Activated T-cell treated with anti-CD3 and anti-CD28 coated beads for 1 hour (primary cell): Measurements from ENCODE around the gene MOCOS.

Experiments used
- DNase-seq: peaks from one replicate; pipeline ENCODE4 v3.0.0-alpha.2; 2020; ENCODE audit warnings: low read depth

MOCOS gene

GRCh38 chr18:36177913-36178312, 9.4 kb upstream of the MOCOS start:
- DNase-seq = no peak

- no peak for DNase-seq
These were observed 7.5 kb upstream of the MOCOS start for GRCh38 chr18:36179562-36180355.

- DNase-seq = no peak
These were observed 5.9 kb upstream of the MOCOS start for GRCh38 chr18:36181441-36181840.

DNA sequence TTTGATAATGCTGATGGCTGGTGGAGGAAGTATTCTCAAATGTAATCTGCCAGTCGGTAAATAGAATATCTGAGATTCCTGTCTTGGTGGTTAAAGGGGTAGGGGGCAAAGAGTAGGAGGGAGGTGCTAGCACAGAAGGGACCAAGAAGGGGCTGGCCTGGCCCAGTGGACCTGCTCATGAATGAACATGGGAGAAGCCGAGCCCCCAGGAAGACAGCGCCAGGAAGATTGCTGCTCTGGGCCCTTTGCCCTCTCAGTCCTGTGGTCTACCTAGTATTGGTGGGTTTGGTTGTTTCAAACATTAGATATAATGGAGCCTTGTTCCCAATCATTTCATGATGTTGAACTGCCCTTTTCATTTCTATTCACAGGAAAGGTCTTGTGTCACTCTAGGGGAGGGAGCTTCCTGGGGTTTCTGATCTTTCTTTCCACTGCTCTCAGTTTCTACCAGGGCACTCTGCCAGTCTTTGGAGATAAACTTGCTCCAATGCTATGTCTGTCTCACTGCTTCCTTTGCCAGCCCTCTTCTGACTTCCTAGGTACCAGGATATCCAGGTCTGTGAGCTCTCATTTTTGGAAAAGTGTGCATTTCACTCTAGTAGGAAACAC, 5.3 kb upstream of the MOCOS start:
- no peak for DNase-seq

DNA sequence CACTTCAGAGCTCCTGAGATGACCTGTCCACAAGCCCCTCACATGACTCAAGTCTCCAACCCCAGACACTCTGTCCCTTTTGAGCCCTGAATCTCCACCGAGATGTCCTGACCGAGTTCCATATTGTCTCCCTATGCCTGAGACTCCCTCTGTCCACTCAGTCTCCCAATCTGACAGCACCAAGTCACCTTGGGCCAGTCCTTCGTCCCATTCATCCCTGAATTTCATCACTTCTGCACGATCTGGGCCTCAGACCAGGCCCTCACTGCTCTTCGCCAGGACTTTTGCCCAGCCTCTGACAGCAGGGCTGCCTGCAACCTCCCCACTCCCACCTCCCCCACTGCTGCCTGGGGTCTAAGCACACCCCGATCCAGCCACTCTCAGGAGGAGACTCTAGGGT, 4.3 kb upstream of the MOCOS start:
- no peak for DNase-seq

GRCh38 chr18:36183987-36184386, 3.3 kb upstream of the MOCOS start:
- DNase-seq = no peak

- no peak for DNase-seq
These were observed 2.1 kb upstream of the MOCOS start for GRCh38 chr18:36185157-36185556.

DNA sequence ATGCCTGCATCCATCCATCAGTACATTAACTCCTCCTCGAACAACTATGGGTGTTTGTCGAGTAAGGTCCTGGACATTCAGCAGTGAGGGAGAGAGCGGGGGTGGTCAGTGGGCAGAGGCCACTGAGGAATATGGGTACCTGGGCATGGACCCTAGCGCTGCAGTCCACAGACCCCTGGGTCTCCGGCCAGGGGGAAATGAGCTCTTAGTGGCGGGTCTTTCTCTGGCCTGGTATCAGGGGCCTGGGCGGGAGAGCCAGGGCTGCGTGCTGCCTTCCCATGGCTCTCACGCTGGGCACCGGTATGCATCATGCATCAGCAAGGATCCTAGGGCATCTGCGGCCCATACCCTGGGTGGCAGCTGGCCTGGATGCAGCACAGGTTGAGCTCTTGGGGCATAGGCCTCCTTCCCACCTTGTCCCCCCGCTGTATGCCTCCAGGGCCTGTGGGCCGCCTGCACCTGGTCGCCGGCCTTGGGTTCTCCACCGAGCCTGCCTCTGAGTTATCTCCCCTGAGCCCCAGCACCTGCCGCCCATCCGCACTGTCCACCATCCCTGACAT, 1.3 kb upstream of the MOCOS start:
- no peak for DNase-seq

DNA sequence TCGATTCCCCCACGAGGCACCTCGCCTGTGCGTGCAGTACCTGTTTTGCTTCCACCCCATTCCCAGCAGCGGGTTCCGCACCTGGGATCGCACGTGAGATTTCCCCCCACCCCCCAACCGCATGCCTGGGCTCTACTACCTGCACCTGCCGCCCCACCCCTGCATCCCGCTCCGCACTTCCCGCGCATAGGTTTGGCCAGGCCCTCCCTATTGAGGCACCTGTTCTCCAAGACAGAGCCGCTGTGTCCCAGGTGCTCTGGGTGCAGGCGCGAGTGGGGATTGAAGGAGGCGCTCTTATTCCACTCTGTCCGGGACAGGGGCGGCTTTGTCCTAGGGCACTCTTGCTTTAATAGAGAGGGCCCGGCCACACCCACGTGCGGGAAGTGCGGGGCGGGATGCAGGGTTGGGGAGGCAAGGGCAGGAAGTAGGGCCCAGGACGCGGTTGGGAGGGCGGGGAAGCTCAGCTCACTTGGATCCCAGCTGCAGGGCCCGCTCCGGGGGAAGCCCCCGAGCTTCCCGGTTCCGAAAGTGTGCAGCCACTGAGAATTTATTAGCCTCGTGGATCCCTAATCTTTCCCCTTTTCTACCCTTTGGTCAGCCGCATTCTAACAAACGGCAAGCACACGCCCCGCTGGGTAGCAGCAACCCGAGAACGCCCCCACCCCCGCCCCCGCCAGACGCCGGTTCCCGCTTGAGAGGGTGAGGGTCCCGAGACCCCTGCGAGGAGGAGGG, 670 bp upstream of the MOCOS start:
- no peak for DNase-seq

- DNase-seq = no peak
These were observed 777 bp downstream of the MOCOS start for GRCh38 chr18:36187826-36188721.

DNA sequence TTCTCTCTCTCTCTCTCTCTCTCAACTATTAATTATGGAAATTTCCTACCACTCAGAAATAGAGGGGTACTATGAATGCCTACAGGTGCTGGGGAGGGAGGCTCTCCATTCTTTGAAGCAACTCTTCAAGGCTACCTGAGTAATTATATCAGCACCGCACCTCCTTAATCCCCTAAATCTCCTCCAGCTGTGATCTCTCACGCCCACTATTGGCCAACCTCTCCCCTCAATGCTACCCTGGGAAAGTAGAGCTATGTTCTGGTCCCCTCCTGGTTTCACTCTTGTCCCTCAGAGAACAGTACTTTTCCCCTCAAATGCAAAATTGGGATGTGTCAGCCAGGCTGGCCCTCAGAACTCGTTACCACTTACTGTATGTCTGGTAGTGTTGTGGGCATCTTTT, 1.6 kb downstream of the MOCOS start:
- no peak for DNase-seq

DNA sequence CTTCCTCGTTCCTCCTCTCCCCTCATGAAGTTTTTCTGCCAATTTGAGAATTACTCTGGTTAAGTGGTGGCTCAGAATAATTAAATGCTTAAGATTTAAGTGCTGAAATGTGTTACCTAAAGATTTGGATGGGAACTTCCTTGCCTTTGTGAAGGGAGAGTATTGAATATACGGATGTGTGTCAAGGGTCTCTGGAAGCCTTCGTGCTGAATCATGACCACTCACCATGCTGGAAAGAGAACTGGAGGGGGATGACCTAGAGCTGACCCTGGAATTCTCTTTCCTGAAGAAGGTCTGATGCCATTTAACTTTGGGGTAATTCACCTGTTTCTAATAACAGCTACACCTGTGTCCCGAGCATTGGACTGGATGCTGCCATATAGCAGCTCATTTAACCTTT, 2.2 kb downstream of the MOCOS start:
- DNase-seq = no peak

DNA sequence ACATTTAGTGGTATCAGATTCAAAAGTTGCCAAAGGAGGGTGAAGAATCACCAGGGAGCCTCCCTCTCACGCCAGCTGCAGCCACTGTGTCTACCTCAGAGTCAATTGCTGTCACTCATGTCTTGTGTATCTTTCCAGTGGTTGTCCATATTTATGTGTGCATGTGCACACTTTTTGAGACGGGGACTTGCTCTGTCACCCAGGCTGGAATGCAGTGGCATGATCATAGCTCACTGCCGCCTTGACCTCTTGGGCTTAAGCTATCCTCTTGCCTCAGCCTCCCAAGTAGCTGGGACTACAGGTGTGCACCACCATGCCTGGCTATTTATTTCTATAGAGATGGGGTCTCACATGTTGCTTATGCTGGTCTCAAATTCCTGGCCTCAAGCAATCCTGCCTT, 4.0 kb downstream of the MOCOS start:
- DNase-seq = no peak

DNA sequence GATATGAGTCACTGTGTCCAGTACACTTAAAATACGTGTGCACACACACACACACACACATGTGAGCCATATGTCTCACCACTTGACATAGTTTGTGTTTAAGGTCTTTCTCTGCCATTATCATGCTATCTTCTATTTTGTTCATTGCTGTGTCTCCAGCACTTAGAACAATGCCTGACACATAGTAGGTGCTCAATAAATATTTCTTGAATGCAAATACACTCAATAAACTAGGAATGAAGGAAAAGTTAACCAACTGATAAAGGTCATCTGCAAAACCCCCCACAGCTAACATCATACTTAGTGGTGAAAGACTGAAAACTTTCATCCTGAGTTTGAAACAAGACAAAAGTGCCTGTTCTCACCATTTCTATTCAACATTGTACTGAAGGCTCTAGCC, 4.4 kb downstream of the MOCOS start:
- no peak for DNase-seq

DNA sequence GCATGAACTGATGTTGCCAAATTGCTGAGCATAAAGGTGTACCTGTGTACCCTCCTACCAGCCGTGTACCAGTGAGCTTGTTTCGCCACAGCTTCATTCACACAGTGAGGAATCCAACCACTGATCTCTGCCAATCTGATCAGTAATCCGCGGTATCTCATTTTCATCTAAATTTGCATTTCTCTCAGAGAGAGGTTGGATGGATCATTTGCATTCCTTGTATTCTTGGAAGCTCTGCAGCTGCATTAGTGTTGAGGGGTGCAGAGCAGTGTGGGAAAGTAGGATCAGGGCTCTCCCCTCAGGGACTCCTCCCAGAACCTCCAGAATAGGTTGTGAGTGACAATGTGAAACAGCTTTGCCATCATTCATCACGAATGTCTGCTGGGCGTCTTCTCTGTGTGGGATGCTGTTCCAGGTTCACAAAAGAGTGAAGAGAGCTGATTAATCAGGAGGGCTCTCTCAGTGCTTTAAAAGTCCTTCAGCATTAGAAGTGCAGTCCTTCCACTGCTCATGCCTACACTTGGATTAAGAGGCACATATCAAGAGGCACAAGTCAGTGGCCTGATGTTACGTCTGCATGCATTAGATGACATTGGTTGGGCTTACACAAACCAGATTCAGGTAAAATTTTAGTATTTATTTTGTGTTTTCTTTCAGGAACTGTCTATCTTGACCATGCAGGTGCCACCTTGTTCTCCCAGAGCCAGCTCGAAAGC, 7.5 kb downstream of the MOCOS start:
- DNase-seq = no peak

GRCh38 chr18:36195427-36196122, 8.3 kb downstream of the MOCOS start:
- no peak for DNase-seq

DNA sequence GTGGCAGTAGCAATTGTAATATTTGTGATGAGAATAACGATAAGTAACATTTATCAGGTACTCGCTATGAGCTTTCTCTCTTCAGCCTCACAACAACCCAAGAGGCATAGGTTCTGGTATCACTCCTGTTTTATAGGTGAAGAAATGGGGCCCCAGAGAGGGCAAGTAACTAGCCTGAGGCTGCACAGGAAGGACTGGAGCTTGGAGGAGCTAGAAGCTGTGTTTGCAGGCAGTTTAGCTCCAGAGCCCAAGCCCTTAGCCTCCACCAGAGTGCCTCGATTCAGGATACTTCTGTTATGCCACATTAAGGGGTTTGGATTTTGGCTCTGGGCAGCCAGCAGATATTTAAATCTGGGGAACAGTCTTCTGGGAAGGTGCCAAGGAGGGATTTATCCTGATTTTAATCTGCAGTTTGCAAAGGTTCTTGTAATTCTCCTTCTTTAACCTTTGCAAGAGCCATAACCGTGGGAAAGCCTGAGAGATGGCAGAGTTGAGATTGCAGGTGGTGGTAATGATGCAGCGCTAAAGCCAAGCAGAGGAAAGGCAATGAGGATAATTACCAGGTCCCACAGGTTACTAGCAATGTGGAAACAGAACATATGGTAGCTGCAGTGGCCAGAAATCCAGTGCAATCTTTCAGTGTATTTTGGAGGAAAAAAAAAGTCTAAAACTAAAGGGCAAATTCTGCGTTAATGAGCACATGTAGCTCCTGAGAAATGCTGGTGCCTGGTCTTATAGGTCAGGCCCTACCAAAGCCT, 9.1 kb downstream of the MOCOS start:
- no peak for DNase-seq

GRCh38 chr18:36197511-36198166, 10.3 kb downstream of the MOCOS start:
- no peak for DNase-seq

DNA sequence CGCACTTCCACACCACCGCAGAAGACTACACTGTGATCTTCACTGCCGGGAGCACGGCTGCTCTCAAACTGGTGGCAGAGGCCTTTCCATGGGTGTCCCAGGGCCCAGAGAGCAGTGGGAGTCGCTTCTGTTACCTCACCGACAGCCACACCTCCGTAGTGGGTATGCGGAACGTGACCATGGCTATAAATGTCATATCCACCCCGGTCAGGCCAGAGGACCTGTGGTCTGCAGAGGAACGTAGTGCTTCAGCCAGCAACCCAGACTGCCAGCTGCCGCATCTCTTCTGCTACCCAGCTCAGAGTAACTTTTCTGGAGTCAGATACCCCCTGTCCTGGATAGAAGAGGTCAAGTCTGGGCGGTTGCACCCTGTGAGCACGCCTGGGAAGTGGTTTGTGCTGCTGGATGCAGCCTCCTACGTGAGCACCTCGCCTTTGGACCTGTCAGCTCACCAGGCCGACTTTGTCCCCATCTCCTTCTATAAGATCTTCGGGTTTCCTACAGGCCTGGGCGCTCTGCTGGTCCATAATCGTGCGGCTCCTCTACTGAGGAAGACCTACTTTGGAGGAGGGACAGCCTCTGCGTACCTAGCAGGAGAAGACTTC, 12.5 kb downstream of the MOCOS start:
- DNase-seq = no peak
